H9 (cell line): Measurements from ENCODE around the gene MRPL37. TPM values are rescaled to one million over a fixed set of nuclear protein-coding genes. Genes with fewer than 3 reads are reported as not detected.

Experiments
- DNase-seq: peaks from one replicate; pipeline ENCODE4 v3.0.0-alpha.2; 2017
- H2AFZ ChIP-seq: one replicate; pipeline ENCODE4 v1.6.1; 2013; ENCODE audit warnings: mild to moderate bottlenecking, low read length, control low read depth, moderate library complexity
- H2AK5ac ChIP-seq: 2 replicates; pipeline ENCODE4 v1.6.1; 2013; ENCODE audit warnings: low read length, control low read depth, mixed read lengths; ENCODE audit not compliant: insufficient read length
- H2BK120ac ChIP-seq: one replicate; pipeline ENCODE4 v1.6.1; 2013; ENCODE audit warnings: low read depth, mild to moderate bottlenecking, low read length, control low read depth, inconsistent platforms; ENCODE audit not compliant: poor library complexity, severe bottlenecking
- H2BK12ac ChIP-seq: 2 replicates; pipeline ENCODE4 v1.6.1; 2013; ENCODE audit warnings: low read length, control low read depth, mixed read lengths, low read depth; ENCODE audit not compliant: insufficient read length
- H2BK15ac ChIP-seq: 2 replicates; pipeline ENCODE4 v1.6.1; 2013; ENCODE audit warnings: low read depth, low read length, control low read depth
- H2BK20ac ChIP-seq: one replicate; pipeline ENCODE4 v1.6.1; 2013; ENCODE audit warnings: low read depth, mild to moderate bottlenecking, low read length, control low read depth, inconsistent platforms; ENCODE audit not compliant: poor library complexity, severe bottlenecking
- H2BK5ac ChIP-seq: 2 replicates; pipeline ENCODE4 v1.6.1; 2013; ENCODE audit warnings: low read length, control low read depth, mixed read lengths; ENCODE audit not compliant: insufficient read length
- H3K14ac ChIP-seq: 2 replicates; pipeline ENCODE4 v1.6.1; 2013; ENCODE audit warnings: low read length, control low read depth; ENCODE audit not compliant: insufficient read depth
- H3K18ac ChIP-seq: 2 replicates; pipeline ENCODE4 v1.6.1; 2013; ENCODE audit warnings: low read depth, mild to moderate bottlenecking, mixed read lengths, low read length, control low read depth; ENCODE audit not compliant: insufficient read length
- H3K23ac ChIP-seq: 2 replicates; pipeline ENCODE4 v1.6.1; 2013; ENCODE audit warnings: low read length, control low read depth, mixed read lengths, low read depth; ENCODE audit not compliant: insufficient read length
- H3K23me2 ChIP-seq: 2 replicates; pipeline ENCODE4 v1.6.1; 2013; ENCODE audit warnings: low read depth, mild to moderate bottlenecking, mixed read lengths, low read length, control low read depth; ENCODE audit not compliant: insufficient read length, poor library complexity, severe bottlenecking
- H3K27ac ChIP-seq: 2 replicates; pipeline ENCODE4 v1.5.1; 2013; ENCODE audit warnings: low read length, control low read depth, mixed read lengths, low read depth; ENCODE audit not compliant: insufficient read length
- H3K27me3 ChIP-seq: 2 replicates; pipeline ENCODE4 v1.6.1; 2013; ENCODE audit warnings: low read length, control low read depth, inconsistent platforms; ENCODE audit not compliant: insufficient read depth
- H3K4ac ChIP-seq: 2 replicates; pipeline ENCODE4 v1.6.1; 2013; ENCODE audit warnings: low read depth, mild to moderate bottlenecking, control low read depth, inconsistent platforms, low read length, moderate library complexity
- H3K4me1 ChIP-seq: 2 replicates; pipeline ENCODE4 v1.6.1; 2013; ENCODE audit warnings: low read length, control low read depth, inconsistent platforms; ENCODE audit not compliant: insufficient read depth
- H3K4me2 ChIP-seq: 2 replicates; pipeline ENCODE4 v1.6.1; 2013; ENCODE audit warnings: low read length, control low read depth, mixed read lengths; ENCODE audit not compliant: insufficient read length, insufficient read depth
- H3K56ac ChIP-seq: 2 replicates; pipeline ENCODE4 v1.6.1; 2013; ENCODE audit warnings: low read depth, mild to moderate bottlenecking, mixed read lengths, low read length, control low read depth; ENCODE audit not compliant: insufficient read length
- H3K79me1 ChIP-seq: 2 replicates; pipeline ENCODE4 v1.6.1; 2013; ENCODE audit warnings: low read depth, mild to moderate bottlenecking, moderate library complexity, low read length, control low read depth, inconsistent platforms; ENCODE audit not compliant: insufficient read depth, poor library complexity, severe bottlenecking
- H3K79me2 ChIP-seq: 2 replicates; pipeline ENCODE4 v1.6.1; 2013; ENCODE audit warnings: low read length, control low read depth, inconsistent platforms; ENCODE audit not compliant: insufficient read depth
- H3K9ac ChIP-seq: 2 replicates; pipeline ENCODE4 v1.6.1; 2013; ENCODE audit warnings: low read length, control low read depth, mixed read lengths; ENCODE audit not compliant: insufficient read length; ENCODE audit errors: extremely low read depth
- H3K9me3 ChIP-seq: one replicate; pipeline ENCODE4 v1.6.1; 2013; ENCODE audit warnings: low read depth, low read length, inconsistent platforms; ENCODE audit not compliant: control insufficient read depth
- H3T11ph ChIP-seq: one replicate; pipeline ENCODE4 v1.6.1; 2013; ENCODE audit warnings: mild to moderate bottlenecking, low read length, control low read depth, inconsistent platforms
- H4K20me1 ChIP-seq: one replicate; pipeline ENCODE4 v1.6.1; 2013; ENCODE audit not compliant: control insufficient read depth, insufficient read length, insufficient read depth
- H4K5ac ChIP-seq: 2 replicates; pipeline ENCODE4 v1.6.1; 2013; ENCODE audit warnings: low read depth, mild to moderate bottlenecking, mixed read lengths, low read length, control low read depth; ENCODE audit not compliant: insufficient read length
- H4K8ac ChIP-seq: replicated peaks from 2 replicates; pipeline ENCODE4 v1.6.1; 2013; ENCODE audit warnings: low read length, control low read depth, mixed read lengths, low read depth; ENCODE audit not compliant: insufficient read length
- H4K91ac ChIP-seq: 2 replicates; pipeline ENCODE4 v1.6.1; 2013; ENCODE audit warnings: low read depth, mild to moderate bottlenecking, moderate library complexity, mixed read lengths, low read length, control low read depth; ENCODE audit not compliant: insufficient read length
- H3K27ac Mint-ChIP-seq, 3 experiments: 2 replicates in 2 of 3; 3 replicates in 1 of 3; pipeline ENCODE4 v1.8.0; 2020 to 2021; ENCODE audit warnings: mixed read lengths in 3 of 3, mild to moderate bottlenecking in 1 of 3, moderate library complexity in 1 of 3
- H3K27me3 Mint-ChIP-seq: 2 replicates; pipeline ENCODE4 v1.8.0; 2021; ENCODE audit warnings: low read depth, mild to moderate bottlenecking, moderate library complexity, mixed read lengths
- H3K36me3 Mint-ChIP-seq, 3 experiments: 2 replicates in 2 of 3; 3 replicates in 1 of 3; pipeline ENCODE4 v1.8.0; 2020 to 2021; ENCODE audit warnings: low read depth in 3 of 3, mixed read lengths in 3 of 3; ENCODE audit not compliant: insufficient read depth in 1 of 3
- H3K4me1 Mint-ChIP-seq, 2 experiments: 2 replicates each; pipeline ENCODE4 v1.8.0; 2020; ENCODE audit warnings: mixed read lengths in 2 of 2
- H3K4me3 Mint-ChIP-seq, 2 experiments: 2 replicates in 1 of 2; 3 replicates in 1 of 2; pipeline ENCODE4 v1.8.0; 2020 to 2021; ENCODE audit warnings: mild to moderate bottlenecking in 2 of 2, mixed read lengths in 2 of 2, moderate library complexity in 1 of 2
- H3K9me3 Mint-ChIP-seq, 2 experiments: 2 replicates in 1 of 2; 3 replicates in 1 of 2; pipeline ENCODE4 v1.8.0; 2020; ENCODE audit warnings: mild to moderate bottlenecking in 2 of 2, mixed read lengths in 2 of 2, moderate library complexity in 1 of 2
- CTCF ChIP-seq: fragments of 200-600 bp; sonication (generic); conservative IDR thresholded peaks from 3 replicates; pipeline ENCODE4 v1.8.0; 2021; ENCODE audit warnings: antibody characterized with exemption, mild to moderate bottlenecking
- WGBS: extraction: QIAGEN DNeasy Blood & Tissue Kit; methylation state at CpG from one replicate; pipeline ENCODE4 v1.1.7; 2013; ENCODE audit warnings: missing lambda C conversion rate, low lambda C conversion rate, mixed read lengths; ENCODE audit not compliant: insufficient read length; ENCODE audit errors: extremely low coverage; 5-methylcytosine and 5-hydroxymethylcytosine counted together
- total RNA-seq: library from RNA; stranded (reverse); gene quantifications from 2 replicates; pipeline ENCODE4 v1.2.1, GENCODE V29; 2021

Gene MRPL37
- total RNA-seq, 1 experiment from 2014 or later = 123 TPM

DNA sequence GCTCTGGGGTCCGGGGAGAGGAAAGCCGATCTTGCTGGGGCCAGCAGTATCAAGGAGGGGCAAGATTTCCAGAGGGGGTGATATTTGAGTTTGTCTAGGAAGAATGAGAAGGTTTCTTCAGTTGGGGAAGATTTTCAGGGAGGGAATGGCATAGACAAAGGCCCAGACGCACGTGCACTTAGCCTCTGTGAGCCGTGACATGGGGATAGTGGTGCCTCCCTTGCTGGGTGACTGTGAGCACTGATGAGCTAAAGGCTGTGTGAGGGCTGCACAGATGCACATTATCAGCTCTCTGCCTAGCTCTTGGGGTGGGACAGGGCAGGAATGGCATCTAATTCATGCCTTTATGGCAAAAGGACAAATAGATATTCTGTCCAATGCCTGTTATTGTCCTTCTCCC, 49.0 kb upstream of the MRPL37 start:
- TF ChIP-seq CTCF = no peak
- Mint-ChIP-seq H3K27ac (no peak overlapping the region; a peak in 1 of 7 replicates), H3K27me3 (peaks cover 7% of the 10 kb centered on the region), H3K36me3 (no peaks in the 10 kb centered on the region), H3K9me3 (no peaks in the 10 kb centered on the region), H3K4me3 (no peak overlapping the region), H3K4me1 (peaks cover 13 to 14% of the 10 kb centered on the region in 2 experiments)
- Histone ChIP-seq H3K23ac (no peak overlapping the region), H3K4me1 (peaks cover 4% of the 10 kb centered on the region; the same call in 1 of the 2 replicates), H4K5ac (no peak overlapping the region), H2BK5ac (no peak overlapping the region), H4K8ac (no peak overlapping the region), H2BK120ac (no peak overlapping the region), H3K9ac (no peak overlapping the region), H4K20me1 (no peaks in the 10 kb centered on the region), H2BK15ac (no peak overlapping the region), H3K9me3 (no peaks in the 10 kb centered on the region), H3K23me2 (no peaks in the 10 kb centered on the region), H3K18ac (no peak overlapping the region), H3K27me3 (no peaks in the 10 kb centered on the region), H3K56ac (no peak overlapping the region), H3K4ac (no peak overlapping the region), H3T11ph (no peak overlapping the region), H2AFZ (no peak overlapping the region), H3K14ac (no peak overlapping the region), H3K79me2 (no peaks in the 10 kb centered on the region), H2BK20ac (no peak overlapping the region), H2BK12ac (no peak overlapping the region), H3K27ac (no peak overlapping the region), H3K79me1 (no peaks in the 10 kb centered on the region), H3K4me2 (no peak overlapping the region), H2AK5ac (no peak overlapping the region), H4K91ac (no peak overlapping the region)
- no peak for DNase-seq
- no CpG with 5 or more reads among the region's 5 CpGs for WGBS
